ENCODE measurements around the gene TTC33. TPM values are rescaled to one million over a fixed set of nuclear protein-coding genes. Genes with fewer than 3 reads are reported as not detected.

TTC33 gene
- total RNA-seq, 1 donor from 2014 or later = 20.1 TPM

- no peaks in the 10 kb centered on the region for H3K9me3 Mint-ChIP-seq
- no peak for DNase-seq (ENCODE audit: low spot score in 2 of 2, unreplicated experiment in 2 of 2)
- no peak overlapping the region for H3K4me3 Mint-ChIP-seq
- no peaks in the 10 kb centered on the region for H3K36me3 Mint-ChIP-seq
- H3K27ac Mint-ChIP-seq = no peak overlapping the region
- H3K4me1 Mint-ChIP-seq = peaks cover 7% of the 10 kb centered on the region
- no peaks in the 10 kb centered on the region for H3K27me3 Mint-ChIP-seq (ENCODE audit: low read depth)
- TF ChIP-seq CTCF (IDR thresholded peaks at IDR 0.05; ENCODE audit: unreplicated experiment) = no peak
These were observed 150.3 kb downstream of the TTC33 start for GRCh38 chr5:40605295-40605958.

- Mint-ChIP-seq H3K27ac (no peak overlapping the region), H3K9me3 (no peaks in the 10 kb centered on the region), H3K4me3 (no peak overlapping the region), H3K4me1 (peaks cover 6% of the 10 kb centered on the region), H3K36me3 (no peaks in the 10 kb centered on the region), H3K27me3 (ENCODE audit: low read depth) (no peaks in the 10 kb centered on the region)
- DNase-seq (ENCODE audit: low spot score in 2 of 2, unreplicated experiment in 2 of 2) = no peak
- no peak for TF ChIP-seq CTCF (IDR thresholded peaks at IDR 0.05; ENCODE audit: unreplicated experiment)
These were observed 152.4 kb downstream of the TTC33 start for GRCh38 chr5:40603378-40603777.

- Mint-ChIP-seq H3K36me3 (no peaks in the 10 kb centered on the region), H3K27me3 (ENCODE audit: low read depth) (no peaks in the 10 kb centered on the region), H3K4me3 (no peak overlapping the region), H3K9me3 (no peaks in the 10 kb centered on the region), H3K4me1 (peaks cover 5% of the 10 kb centered on the region), H3K27ac (no peak overlapping the region)
- no peak for DNase-seq (ENCODE audit: low spot score in 2 of 2, unreplicated experiment in 2 of 2)
- TF ChIP-seq CTCF (IDR thresholded peaks at IDR 0.05; ENCODE audit: unreplicated experiment) = no peak
These were observed 154.4 kb downstream of the TTC33 start for GRCh38 chr5:40601198-40601868.

- DNase-seq (ENCODE audit: low spot score in 2 of 2, unreplicated experiment in 2 of 2) = no peak
- Mint-ChIP-seq H3K4me3 (no peak overlapping the region), H3K27me3 (ENCODE audit: low read depth) (no peaks in the 10 kb centered on the region), H3K4me1 (peaks cover 3% of the 10 kb centered on the region), H3K36me3 (no peaks in the 10 kb centered on the region), H3K9me3 (no peaks in the 10 kb centered on the region), H3K27ac (no peak overlapping the region)
- TF ChIP-seq CTCF (IDR thresholded peaks at IDR 0.05; ENCODE audit: unreplicated experiment) = no peak
These were observed 155.4 kb downstream of the TTC33 start for GRCh38 chr5:40600383-40600782.

- H3K36me3 Mint-ChIP-seq = no peaks in the 10 kb centered on the region
- no peak for TF ChIP-seq CTCF (IDR thresholded peaks at IDR 0.05; ENCODE audit: unreplicated experiment)
- H3K9me3 Mint-ChIP-seq = no peaks in the 10 kb centered on the region
- H3K4me3 Mint-ChIP-seq = no peak overlapping the region
- peaks cover 5% of the 10 kb centered on the region for H3K4me1 Mint-ChIP-seq
- H3K27ac Mint-ChIP-seq = no peak overlapping the region
- DNase-seq (ENCODE audit: low spot score in 2 of 2, unreplicated experiment in 2 of 2) = no peak
- H3K27me3 Mint-ChIP-seq (ENCODE audit: low read depth) = no peaks in the 10 kb centered on the region
These were observed 156.1 kb downstream of the TTC33 start for GRCh38 chr5:40599676-40600075.
